DMS53 treated with DMSO at 0.1 percent for 48 hours (cell line): ENCODE measurements around the gene DST.
A peak's percentile ranks its signal among the peaks of the same experiment; 100 is the strongest.

Experiments
- DNase-seq: peaks from one replicate; lab custom pipeline; 2025; ENCODE audit not compliant: unreplicated experiment; lab: John Stamatoyannopoulos, UW

Gene DST

GRCh38 chr6:56488281-56488680 is 154.4 kb downstream of the DST start:
- DNase-seq = no peak

- DNase-seq = no peak
These were observed 156.0 kb downstream of the DST start for GRCh38 chr6:56486681-56487080.

DNA sequence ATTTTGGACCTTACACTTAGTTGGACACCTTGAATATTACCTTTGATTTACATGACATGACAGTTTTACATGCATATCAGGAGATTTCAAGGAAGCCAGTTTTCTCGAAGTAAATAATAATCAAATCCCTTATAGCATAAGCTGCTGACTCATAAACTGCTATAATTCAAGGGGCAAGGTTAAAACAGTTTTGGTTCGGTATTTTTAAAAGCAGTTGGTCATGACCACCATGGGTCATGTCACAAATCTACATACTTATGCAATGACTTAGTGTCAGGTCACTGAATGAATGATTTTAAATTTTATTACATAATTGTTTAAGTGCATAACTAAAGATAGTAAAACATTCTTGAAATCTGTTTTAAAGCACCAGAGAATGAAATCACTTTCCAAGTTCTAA is 158.0 kb downstream of the DST start:
- no peak for DNase-seq

GRCh38 chr6:56483929-56484328 is 158.8 kb downstream of the DST start:
- no peak for DNase-seq

GRCh38 chr6:56482525-56482924 is 160.2 kb downstream of the DST start:
- peak; percentile 50 for DNase-seq

DNA sequence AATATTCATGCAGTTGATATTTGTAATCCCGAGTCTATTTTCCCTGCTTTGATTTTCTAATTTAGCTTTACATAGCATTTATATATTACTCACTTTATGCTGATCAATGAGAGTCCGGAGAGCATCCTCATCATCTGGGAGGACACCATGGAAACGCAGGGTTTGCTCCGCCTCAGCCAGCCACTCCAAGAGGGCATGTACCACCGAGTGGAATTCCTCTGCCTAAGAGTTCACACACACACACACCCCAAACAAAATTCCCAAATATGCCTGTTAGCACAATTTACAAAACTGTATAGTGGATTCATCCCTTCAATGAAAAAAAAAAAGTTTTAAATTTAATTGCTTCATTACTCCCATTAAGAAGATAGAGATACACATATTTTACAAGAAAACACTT is 160.7 kb downstream of the DST start:
- no peak for DNase-seq

- no peak for DNase-seq
These were observed 161.9 kb downstream of the DST start for GRCh38 chr6:56480654-56481337.

GRCh38 chr6:56480246-56480645 is 162.4 kb downstream of the DST start:
- DNase-seq = no peak

DNA sequence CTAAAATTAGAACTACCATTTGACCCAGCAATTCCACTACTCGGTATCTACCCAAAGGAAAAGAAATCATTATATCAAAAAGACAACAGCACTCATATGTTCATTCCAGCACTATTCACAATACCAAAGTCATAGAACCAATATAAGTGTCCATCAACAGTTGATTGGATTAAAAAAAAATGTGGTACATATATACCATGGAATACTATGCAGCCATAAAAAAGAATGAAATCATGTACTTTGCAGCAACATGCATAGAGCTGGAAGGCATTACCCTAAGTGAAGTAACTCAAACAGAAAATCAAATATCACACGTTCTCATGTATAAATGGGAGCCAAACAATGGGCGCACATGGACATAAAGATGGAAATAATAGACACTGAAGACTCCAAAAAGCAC is 163.3 kb downstream of the DST start:
- DNase-seq = no peak

GRCh38 chr6:56478202-56478601 is 164.5 kb downstream of the DST start:
- DNase-seq = no peak

- DNase-seq = no peak
These were observed 165.4 kb downstream of the DST start for GRCh38 chr6:56477241-56477640.

DNA sequence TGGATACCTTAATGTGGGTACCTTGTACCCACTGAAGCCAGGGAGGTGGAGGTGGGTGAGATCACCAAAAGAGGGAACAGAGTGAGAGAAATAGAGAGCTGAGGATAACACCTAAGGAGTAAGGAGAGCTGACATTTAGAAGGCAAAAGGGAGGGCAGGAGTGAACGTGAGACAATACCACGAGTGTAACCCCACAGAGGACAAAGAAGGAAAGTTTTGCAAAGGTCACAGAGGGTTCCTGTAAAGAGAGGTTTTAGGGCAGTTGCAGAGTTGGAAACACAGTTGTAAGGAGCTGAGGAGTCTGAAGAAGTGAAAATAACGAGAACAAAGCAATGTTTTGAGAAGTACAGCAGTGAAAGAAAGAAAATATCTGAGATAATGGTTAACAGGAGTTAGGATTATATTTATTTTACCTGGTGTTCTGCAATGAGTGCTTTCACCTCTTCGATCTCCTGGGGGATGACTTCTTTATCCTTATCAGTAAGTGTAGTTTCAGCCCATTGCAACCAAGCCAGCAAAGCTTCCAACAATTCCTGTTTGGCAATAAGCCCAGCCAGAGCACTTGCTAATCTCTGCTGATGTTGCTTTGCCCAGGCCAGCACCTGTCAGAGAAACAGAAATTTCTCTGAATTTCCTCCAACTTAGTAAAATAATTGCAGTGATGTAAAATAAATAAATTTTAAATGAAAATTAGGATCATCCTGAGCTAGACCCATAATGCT is 166.8 kb downstream of the DST start:
- DNase-seq = no peak

- no peak for DNase-seq
These were observed 168.2 kb downstream of the DST start for GRCh38 chr6:56474532-56474931.

DNA sequence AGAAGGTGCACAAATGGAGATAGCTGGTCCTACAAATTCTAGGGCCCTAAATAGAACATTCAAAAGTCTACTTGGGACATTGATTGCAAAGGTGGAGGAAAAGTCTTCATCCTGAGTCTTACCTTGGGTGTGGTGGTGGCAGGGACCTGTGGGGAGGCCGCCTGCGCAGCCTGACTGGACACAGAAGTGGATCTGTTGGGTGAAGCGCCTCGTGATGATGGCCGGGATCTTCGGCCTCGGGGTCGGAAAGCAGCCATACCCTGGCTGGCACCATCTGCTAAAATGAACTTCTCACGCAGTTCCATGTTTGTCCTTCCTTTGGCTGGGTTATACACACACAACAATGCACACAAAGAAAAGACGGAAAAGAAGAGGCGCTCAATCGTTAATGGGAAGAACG is 179.2 kb downstream of the DST start:
- no peak for DNase-seq

GRCh38 chr6:56459030-56459805 is 183.5 kb downstream of the DST start:
- DNase-seq = no peak

DNA sequence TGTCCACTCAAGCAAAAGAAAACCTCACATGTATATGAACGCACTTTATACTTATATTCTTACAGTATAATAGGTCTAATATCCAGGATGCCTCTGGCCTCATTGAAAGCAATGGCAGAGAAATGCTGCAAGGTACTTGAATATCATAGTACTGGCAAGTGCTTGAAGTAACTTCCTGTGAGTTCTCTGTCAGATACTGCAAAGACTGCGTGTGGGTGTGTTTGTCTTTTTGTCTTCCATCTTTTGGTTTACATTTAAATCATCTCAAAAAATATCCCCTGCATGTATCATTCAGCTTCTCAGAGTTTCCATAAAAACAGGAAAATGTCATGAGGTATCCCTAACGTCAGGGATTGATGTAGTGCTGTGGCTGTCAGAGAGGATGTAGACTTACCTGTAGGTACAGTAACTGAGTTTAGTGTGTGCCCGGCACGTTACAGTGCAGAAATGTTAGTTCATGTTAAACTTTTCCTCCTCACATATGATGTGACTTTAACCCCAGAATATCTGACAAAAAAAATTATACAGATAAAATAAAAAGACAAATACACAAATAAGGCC is 184.3 kb downstream of the DST start:
- DNase-seq = no peak

- DNase-seq = no peak
These were observed 185.9 kb downstream of the DST start for GRCh38 chr6:56456785-56457184.

DNA sequence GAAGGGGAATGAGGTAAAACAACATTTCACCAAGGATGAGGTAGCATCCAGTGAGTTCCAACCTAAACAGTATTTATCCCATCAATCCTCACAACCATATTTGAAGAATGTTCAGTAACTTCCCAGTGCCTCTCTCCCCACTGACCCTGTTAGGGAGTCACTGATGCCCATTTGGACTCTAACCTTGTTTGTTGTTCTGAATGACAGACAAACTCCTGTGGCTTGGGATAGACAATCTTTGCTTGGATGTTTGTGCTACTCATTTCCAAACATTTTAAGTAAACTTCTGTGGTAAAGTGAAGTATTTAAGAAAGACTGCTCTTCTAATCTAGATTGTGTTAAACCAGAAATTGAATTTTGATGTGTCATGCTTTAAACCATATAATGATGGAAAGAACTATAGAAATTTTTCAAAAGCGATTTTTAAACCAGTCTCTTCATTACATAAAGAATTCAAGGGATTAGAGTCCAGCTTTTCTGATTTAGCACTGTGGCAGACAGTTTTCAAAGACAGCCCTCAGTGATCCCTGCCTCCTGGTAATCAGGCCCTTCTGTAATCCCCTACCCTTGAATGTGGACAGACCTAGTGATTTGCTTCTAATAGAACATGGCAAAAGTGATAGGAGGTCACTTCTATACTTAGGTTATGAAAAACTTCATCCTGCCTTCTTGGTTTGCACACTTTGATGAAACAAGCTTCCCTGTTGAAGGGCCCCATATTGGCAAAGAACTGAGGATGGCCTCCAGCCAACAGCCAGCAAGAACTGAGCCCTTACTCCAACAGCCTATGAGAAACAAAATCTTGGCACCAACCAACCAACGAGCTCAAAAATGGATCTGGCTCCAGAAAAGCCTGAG is 191.6 kb downstream of the DST start:
- DNase-seq = no peak

GRCh38 chr6:56450376-56450775 is 192.3 kb downstream of the DST start:
- DNase-seq = no peak

- no peak for DNase-seq
These were observed 194.6 kb downstream of the DST start for GRCh38 chr6:56448046-56448445.

DNA sequence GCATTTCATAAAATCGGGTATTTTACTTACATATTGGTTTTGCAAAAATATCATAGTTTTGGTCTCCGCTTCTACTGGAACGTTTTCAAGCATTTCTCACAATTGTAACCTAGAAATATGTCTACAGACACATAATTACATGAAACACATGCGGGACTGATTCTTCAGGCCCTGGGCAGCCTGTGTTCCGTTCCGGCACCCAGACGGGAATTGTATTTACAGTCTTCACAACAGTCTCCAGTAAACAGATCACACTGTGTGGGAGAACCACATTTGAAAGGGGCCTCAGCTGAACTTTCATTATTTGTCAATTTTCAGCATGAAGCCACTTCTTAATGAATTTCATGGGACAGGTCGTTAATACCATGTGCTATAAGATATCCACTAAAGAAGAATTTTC is 196.9 kb downstream of the DST start:
- no peak for DNase-seq
